Esophagus squamous epithelium (tissue), 5 donors: ENCODE measurements around the gene TNNC2. TPM values are rescaled to one million over a fixed set of nuclear protein-coding genes. Genes with fewer than 3 reads are reported as not detected.

Experiments used
- DNase-seq: peaks from one replicate; lab custom pipeline; 2025; lab: John Stamatoyannopoulos, UW
- H3K27ac ChIP-seq, 4 donors: fragments of 200-600 bp; sonication (generic); one replicate each; pipeline ENCODE4 v1.5.1; 2016 to 2019; ENCODE audit warnings: mild to moderate bottlenecking in 1 of 4
- H3K27me3 ChIP-seq, 4 donors: fragments of 200-600 bp; sonication (generic); 1 replicate in 3 of 4; 2 replicates in 1 of 4; pipeline versions ENCODE4 v1.5.1 to v1.6.0; 2017 to 2021; ENCODE audit warnings: antibody characterized with exemption in 1 of 4
- H3K36me3 ChIP-seq, 3 donors: fragments of 200-600 bp; sonication (generic); one replicate each; pipeline ENCODE4 v1.5.1; 2016 to 2019
- H3K4me1 ChIP-seq, 3 donors: fragments of 200-600 bp; sonication (generic); one replicate each; pipeline ENCODE4 v1.5.1; 2017 to 2019
- H3K4me3 ChIP-seq, 4 donors: fragments of 200-600 bp; sonication (generic); 1 replicate in 3 of 4; 2 replicates in 1 of 4; pipeline ENCODE4 v1.5.1; 2016 to 2019; ENCODE audit warnings: mild to moderate bottlenecking in 2 of 4, moderate library complexity in 1 of 4
- H3K9me3 ChIP-seq, 3 donors: fragments of 200-600 bp; sonication (generic); one replicate each; pipeline ENCODE4 v1.5.1; 2016 to 2019
- POLR2A ChIP-seq, 4 donors: fragments of 450-650 bp; IDR thresholded peaks; one replicate each; pipeline ENCODE4 v1.6.1; 2017; ENCODE audit warnings: antibody characterized with exemption in 4 of 4, mild to moderate bottlenecking in 4 of 4, moderate library complexity in 3 of 4
- WGBS, 2 donors: methylation state at CpG; one replicate each; pipeline ENCODE4 v1.1.5; 2018; 5-methylcytosine and 5-hydroxymethylcytosine counted together
- intact Hi-C: fragments of 100-400 bp; cut with DNase I; formaldehyde crosslinking; loops from one replicate; pipeline ENCODE4 v1.15.0; 2022
- total RNA-seq, 4 donors: library from RNA; depleted of rRNA; stranded (reverse); fragments of >200 nt; gene quantifications; one replicate each; pipeline ENCODE4 v1.1.0, GENCODE V29; 2016
- TF ChIP-seq, protein P1 (sequence below), 6 experiments: fragments of 450-650 bp in 4 of 6; fragments of 200-600 bp in 2 of 6; sonication (generic) in 2 of 6; IDR thresholded peaks; one replicate each; pipeline ENCODE4 v1.5.1; 2016 to 2019; ENCODE audit warnings: antibody characterized with exemption in 6 of 6, mild to moderate bottlenecking in 4 of 6, moderate library complexity in 4 of 6
- donor health status: DM: yes; HTN: yes; CAD: no.

The TNNC2 gene
- total RNA-seq, 4 donors from 2014 or later = 1.1 TPM; not detected in 3

DNA sequence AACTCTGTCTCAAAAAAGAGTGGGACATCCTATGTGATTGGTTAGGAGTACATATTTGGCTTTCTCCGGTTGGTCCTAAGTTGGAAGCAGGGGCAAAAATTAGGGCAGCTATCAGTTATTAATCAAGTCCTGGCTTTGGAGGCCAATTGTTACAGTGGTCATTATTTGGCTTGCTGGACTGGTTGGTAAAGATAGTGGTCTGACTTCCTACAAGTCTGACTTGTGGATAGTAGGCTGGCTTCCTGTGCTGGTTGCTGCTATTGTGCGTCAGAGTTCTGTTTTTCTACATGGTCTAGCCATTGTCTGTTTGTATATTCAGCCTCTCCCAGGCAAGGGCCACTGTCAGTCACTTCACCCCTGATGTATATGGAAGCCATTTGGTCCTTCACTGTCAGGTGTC lies 23.1 kb upstream of the TNNC2 start:
- WGBS, 2 donors = 80 to 95% methylated on average over 2 of the region's 2 CpGs
- H3K36me3 ChIP-seq = peaks cover 0 to 100% (median 10%) of the 10 kb centered on the region in 3 donors

DNA sequence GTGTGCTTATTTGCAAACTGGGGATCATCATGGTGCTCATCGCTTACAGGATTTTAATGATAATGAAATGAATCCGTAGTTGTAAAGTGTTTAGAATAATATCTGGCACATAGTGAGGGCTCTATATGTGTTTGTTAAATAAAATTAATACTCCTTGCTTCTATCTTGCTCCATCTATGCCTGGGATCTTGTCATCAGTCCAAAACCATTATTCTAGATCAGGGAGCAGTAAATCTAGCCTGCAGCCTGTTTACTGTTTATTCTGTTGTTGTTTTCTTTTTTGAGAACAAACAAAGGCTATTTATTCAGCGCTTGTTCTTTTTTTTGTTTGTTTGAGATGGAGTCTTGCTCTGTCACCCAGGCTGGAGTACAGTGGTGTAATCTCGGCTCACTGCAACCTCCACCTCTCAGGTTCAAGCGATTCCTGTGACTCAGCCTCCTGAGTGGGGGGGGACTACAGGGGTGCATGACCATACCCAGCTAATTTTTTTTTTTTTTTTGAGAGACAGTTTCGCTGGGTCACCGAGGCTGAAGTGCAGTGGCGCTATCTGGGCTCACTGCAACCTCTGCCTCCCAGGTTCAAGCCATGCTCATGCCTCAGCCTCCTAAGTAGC lies 22.0 kb upstream of the TNNC2 start:
- Histone ChIP-seq H3K27ac (no peak overlapping the region), H3K36me3 (peaks cover 4 to 100% (median 12%) of the 10 kb centered on the region in 3 donors), H3K27me3 (no peaks in the 10 kb centered on the region), H3K4me1 (peaks cover 0 to 2% (median 0%) of the 10 kb centered on the region in 3 donors), H3K9me3 (no peaks in the 10 kb centered on the region), H3K4me3 (no peak overlapping the region)
- TF ChIP-seq POLR2A (IDR thresholded peaks at IDR 0.05) = no peak
- TF ChIP-seq, protein P1, sequence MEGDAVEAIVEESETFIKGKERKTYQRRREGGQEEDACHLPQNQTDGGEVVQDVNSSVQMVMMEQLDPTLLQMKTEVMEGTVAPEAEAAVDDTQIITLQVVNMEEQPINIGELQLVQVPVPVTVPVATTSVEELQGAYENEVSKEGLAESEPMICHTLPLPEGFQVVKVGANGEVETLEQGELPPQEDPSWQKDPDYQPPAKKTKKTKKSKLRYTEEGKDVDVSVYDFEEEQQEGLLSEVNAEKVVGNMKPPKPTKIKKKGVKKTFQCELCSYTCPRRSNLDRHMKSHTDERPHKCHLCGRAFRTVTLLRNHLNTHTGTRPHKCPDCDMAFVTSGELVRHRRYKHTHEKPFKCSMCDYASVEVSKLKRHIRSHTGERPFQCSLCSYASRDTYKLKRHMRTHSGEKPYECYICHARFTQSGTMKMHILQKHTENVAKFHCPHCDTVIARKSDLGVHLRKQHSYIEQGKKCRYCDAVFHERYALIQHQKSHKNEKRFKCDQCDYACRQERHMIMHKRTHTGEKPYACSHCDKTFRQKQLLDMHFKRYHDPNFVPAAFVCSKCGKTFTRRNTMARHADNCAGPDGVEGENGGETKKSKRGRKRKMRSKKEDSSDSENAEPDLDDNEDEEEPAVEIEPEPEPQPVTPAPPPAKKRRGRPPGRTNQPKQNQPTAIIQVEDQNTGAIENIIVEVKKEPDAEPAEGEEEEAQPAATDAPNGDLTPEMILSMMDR (IDR thresholded peaks at IDR 0.05) = no peak
- DNase-seq = no peak
- intact Hi-C loops = no loop called here
- WGBS, 2 donors = 72 to 84% methylated on average over 8 of the region's 8 CpGs

More for the DNA sequence above, 23.1 kb upstream of the TNNC2 start:
- Histone ChIP-seq H3K4me1 (peaks cover 3 to 12% (median 7%) of the 10 kb centered on the region in 3 donors), H3K4me3 (no peak overlapping the region), H3K9me3 (no peaks in the 10 kb centered on the region), H3K27me3 (no peaks in the 10 kb centered on the region), H3K27ac (peak overlapping the region in 1 of 4 donors; percentile 1)
- DNase-seq = no peak
- no peak for TF ChIP-seq POLR2A (IDR thresholded peaks at IDR 0.05)
- TF ChIP-seq, protein P1 (IDR thresholded peaks at IDR 0.05) = no peak
- intact Hi-C loops = no loop called here

DNA sequence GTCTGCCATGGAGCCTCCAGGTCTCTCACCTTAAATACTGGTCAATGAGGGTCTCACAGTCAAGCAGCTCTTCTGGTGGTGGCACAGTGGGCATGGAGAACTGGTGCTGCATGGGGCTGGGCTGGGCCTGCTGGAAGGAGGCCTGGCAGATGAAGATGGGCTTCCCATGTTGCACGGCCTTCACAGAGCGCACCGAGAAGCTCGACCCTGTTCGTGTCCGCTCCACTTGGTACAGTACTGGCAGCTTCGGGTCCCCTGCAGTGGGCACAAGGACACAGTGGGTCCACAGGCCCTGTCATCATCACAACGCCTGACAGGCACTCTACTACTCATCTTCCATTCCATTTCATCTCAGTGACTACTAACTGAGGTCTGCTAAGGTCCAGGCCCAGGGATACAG lies 21.3 kb upstream of the TNNC2 start:
- WGBS, 2 donors = 94 to 95% methylated on average over 8 of the region's 8 CpGs
- no peaks in the 10 kb centered on the region for H3K9me3 ChIP-seq
- TF ChIP-seq, protein P1 (IDR thresholded peaks at IDR 0.05) = no peak
- TF ChIP-seq POLR2A (IDR thresholded peaks at IDR 0.05) = no peak

DNA sequence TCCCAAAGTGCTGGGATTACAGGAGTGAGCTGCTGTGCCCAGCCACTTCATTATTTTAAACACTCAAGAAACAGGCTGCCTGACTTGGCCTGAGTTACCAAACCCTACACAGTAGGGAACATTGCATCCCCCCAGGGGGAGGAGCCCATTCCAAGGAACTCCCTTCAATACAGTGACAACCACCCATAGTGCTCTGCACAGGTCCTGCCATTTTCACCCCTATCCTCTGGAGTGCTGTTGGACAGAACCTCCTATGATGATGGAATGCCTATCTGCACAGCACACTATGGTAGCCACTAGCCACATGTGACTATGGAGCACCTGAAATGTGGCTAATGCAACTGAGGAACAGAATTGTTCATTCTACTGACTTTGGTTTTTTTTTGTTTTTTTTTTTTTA lies 18.3 kb upstream of the TNNC2 start:
- Histone ChIP-seq H3K36me3 (peaks cover 17 to 100% (median 28%) of the 10 kb centered on the region in 3 donors), H3K4me3 (no peak overlapping the region), H3K4me1 (peaks cover 0 to 37% (median 0%) of the 10 kb centered on the region in 3 donors), H3K9me3 (no peaks in the 10 kb centered on the region), H3K27ac (no peak overlapping the region), H3K27me3 (no peaks in the 10 kb centered on the region)
- intact Hi-C loops = no loop called here
- no peak for DNase-seq
- no peak for TF ChIP-seq POLR2A (IDR thresholded peaks at IDR 0.05)
- TF ChIP-seq, protein P1 (IDR thresholded peaks at IDR 0.05) = no peak

More for the DNA sequence above, 21.3 kb upstream of the TNNC2 start:
- H3K36me3 ChIP-seq = peaks cover 10 to 100% (median 19%) of the 10 kb centered on the region in 3 donors
- H3K27ac ChIP-seq = no peak overlapping the region
- no peak overlapping the region for H3K4me3 ChIP-seq
- no peak for DNase-seq
- peaks cover 0 to 8% (median 0%) of the 10 kb centered on the region in 3 donors for H3K4me1 ChIP-seq
- intact Hi-C loops = no loop called here
- no peaks in the 10 kb centered on the region for H3K27me3 ChIP-seq

DNA sequence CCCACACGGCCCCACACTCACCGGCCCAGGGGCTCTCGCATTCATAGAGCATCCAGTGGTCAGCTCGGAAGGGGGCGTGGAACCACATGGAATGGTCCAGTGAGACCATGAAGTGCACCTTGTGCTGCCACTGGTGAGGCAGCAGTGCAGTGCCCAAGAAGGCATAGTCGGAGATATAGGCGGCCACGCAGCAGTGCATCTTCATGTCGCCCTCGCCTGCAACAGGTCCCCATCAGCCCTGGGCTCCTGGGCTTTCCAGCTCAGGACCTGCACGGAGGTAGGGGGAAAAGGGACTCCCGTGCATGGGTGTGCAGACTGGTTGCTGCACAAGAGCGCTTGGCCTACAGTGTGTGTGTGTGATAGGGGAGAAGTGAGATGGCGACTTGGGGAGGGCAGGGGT lies 16.4 kb upstream of the TNNC2 start:
- H3K4me1 ChIP-seq = peaks cover 0 to 37% (median 0%) of the 10 kb centered on the region in 3 donors
- no peaks in the 10 kb centered on the region for H3K27me3 ChIP-seq
- H3K27ac ChIP-seq = peak overlapping the region in 2 of 4 donors; percentile 16 to 59
- H3K4me3 ChIP-seq = no peak overlapping the region
- whole genome bisulfite sequencing, 2 donors = 87 to 95% methylated on average over 4 to 6 of the region's 14 CpGs
- DNase-seq = no peak
- TF ChIP-seq POLR2A (IDR thresholded peaks at IDR 0.05) = no peak
- TF ChIP-seq, protein P1 (IDR thresholded peaks at IDR 0.05) = no peak
- intact Hi-C loops = no loop called here
- H3K36me3 ChIP-seq = peaks cover 22 to 100% (median 28%) of the 10 kb centered on the region in 3 donors
- no peaks in the 10 kb centered on the region for H3K9me3 ChIP-seq
